ENCODE measurements around the gene WAPL. TPM values are rescaled to one million over a fixed set of nuclear protein-coding genes. Genes with fewer than 3 reads are reported as not detected.

The WAPL gene
- total and polyA plus RNA-seq, 2 of the 8 experiments (the other 6 are each of a cell fraction or from before 2014, with no cell fraction given) = 12.8 to 48.1 TPM

- TF ChIP-seq, protein P1, sequence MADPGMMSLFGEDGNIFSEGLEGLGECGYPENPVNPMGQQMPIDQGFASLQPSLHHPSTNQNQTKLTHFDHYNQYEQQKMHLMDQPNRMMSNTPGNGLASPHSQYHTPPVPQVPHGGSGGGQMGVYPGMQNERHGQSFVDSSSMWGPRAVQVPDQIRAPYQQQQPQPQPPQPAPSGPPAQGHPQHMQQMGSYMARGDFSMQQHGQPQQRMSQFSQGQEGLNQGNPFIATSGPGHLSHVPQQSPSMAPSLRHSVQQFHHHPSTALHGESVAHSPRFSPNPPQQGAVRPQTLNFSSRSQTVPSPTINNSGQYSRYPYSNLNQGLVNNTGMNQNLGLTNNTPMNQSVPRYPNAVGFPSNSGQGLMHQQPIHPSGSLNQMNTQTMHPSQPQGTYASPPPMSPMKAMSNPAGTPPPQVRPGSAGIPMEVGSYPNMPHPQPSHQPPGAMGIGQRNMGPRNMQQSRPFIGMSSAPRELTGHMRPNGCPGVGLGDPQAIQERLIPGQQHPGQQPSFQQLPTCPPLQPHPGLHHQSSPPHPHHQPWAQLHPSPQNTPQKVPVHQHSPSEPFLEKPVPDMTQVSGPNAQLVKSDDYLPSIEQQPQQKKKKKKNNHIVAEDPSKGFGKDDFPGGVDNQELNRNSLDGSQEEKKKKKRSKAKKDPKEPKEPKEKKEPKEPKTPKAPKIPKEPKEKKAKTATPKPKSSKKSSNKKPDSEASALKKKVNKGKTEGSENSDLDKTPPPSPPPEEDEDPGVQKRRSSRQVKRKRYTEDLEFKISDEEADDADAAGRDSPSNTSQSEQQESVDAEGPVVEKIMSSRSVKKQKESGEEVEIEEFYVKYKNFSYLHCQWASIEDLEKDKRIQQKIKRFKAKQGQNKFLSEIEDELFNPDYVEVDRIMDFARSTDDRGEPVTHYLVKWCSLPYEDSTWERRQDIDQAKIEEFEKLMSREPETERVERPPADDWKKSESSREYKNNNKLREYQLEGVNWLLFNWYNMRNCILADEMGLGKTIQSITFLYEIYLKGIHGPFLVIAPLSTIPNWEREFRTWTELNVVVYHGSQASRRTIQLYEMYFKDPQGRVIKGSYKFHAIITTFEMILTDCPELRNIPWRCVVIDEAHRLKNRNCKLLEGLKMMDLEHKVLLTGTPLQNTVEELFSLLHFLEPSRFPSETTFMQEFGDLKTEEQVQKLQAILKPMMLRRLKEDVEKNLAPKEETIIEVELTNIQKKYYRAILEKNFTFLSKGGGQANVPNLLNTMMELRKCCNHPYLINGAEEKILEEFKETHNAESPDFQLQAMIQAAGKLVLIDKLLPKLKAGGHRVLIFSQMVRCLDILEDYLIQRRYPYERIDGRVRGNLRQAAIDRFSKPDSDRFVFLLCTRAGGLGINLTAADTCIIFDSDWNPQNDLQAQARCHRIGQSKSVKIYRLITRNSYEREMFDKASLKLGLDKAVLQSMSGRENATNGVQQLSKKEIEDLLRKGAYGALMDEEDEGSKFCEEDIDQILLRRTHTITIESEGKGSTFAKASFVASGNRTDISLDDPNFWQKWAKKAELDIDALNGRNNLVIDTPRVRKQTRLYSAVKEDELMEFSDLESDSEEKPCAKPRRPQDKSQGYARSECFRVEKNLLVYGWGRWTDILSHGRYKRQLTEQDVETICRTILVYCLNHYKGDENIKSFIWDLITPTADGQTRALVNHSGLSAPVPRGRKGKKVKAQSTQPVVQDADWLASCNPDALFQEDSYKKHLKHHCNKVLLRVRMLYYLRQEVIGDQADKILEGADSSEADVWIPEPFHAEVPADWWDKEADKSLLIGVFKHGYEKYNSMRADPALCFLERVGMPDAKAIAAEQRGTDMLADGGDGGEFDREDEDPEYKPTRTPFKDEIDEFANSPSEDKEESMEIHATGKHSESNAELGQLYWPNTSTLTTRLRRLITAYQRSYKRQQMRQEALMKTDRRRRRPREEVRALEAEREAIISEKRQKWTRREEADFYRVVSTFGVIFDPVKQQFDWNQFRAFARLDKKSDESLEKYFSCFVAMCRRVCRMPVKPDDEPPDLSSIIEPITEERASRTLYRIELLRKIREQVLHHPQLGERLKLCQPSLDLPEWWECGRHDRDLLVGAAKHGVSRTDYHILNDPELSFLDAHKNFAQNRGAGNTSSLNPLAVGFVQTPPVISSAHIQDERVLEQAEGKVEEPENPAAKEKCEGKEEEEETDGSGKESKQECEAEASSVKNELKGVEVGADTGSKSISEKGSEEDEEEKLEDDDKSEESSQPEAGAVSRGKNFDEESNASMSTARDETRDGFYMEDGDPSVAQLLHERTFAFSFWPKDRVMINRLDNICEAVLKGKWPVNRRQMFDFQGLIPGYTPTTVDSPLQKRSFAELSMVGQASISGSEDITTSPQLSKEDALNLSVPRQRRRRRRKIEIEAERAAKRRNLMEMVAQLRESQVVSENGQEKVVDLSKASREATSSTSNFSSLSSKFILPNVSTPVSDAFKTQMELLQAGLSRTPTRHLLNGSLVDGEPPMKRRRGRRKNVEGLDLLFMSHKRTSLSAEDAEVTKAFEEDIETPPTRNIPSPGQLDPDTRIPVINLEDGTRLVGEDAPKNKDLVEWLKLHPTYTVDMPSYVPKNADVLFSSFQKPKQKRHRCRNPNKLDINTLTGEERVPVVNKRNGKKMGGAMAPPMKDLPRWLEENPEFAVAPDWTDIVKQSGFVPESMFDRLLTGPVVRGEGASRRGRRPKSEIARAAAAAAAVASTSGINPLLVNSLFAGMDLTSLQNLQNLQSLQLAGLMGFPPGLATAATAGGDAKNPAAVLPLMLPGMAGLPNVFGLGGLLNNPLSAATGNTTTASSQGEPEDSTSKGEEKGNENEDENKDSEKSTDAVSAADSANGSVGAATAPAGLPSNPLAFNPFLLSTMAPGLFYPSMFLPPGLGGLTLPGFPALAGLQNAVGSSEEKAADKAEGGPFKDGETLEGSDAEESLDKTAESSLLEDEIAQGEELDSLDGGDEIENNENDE (IDR thresholded peaks at IDR 0.05; ENCODE audit: insufficient replicate concordance, low read length) = no peak
- no peak for TF ChIP-seq CREB1 (IDR thresholded peaks at IDR 0.05)
These were observed 15.5 kb downstream of the WAPL start (continued) for GRCh38 chr10:86506062-86506461.

All from H1 (cell line).